H1 (cell line): Measurements from ENCODE around the gene RBM17. TPM values are rescaled to one million over a fixed set of nuclear protein-coding genes. Genes with fewer than 3 reads are reported as not detected.

ENCODE experiments used
- CTCF ChIA-PET: fragments of 300-600 bp; sonication (Branson Sonifier 250); formaldehyde crosslinking; loops from one replicate; lab custom pipeline; 2021; ENCODE audit not compliant: partially characterized antibody; lab: Charles Lee
- POLR2A ChIA-PET: fragments of 300-600 bp; sonication (Branson Sonifier 250); formaldehyde crosslinking; loops from one replicate; lab custom pipeline; 2021; ENCODE audit warnings: inconsistent platforms; ENCODE audit not compliant: partially characterized antibody; lab: Charles Lee
- DNase-seq, 2 experiments: peaks; one replicate each; pipeline versions ENCODE4 v3.0.0 to v3.0.0-alpha.2; 2010 to 2022; ENCODE audit warnings: low spot score in 2 of 2, low read depth in 1 of 2, mixed read lengths in 1 of 2
- FAIRE-seq: peaks from 2 replicates; lab custom pipeline; 2011; peaks lifted over from hg19 to GRCh38; lab: Jason Lieb, UNC
- H2AFZ ChIP-seq: 2 replicates; pipeline ENCODE4 v1.8.1; 2012; ENCODE audit warnings: low read length, inconsistent platforms
- H2AK5ac ChIP-seq: 2 replicates; pipeline ENCODE4 v1.6.1; 2013; ENCODE audit warnings: low read depth, low read length
- H2BK120ac ChIP-seq: replicated peaks from 2 replicates; pipeline ENCODE3; 2013; ENCODE audit warnings: low read depth, low read length, inconsistent platforms
- H2BK12ac ChIP-seq: 2 replicates; pipeline ENCODE4 v1.6.1; 2013; ENCODE audit warnings: low read depth, low read length
- H2BK15ac ChIP-seq: 2 replicates; pipeline ENCODE4 v1.6.1; 2013; ENCODE audit warnings: low read length
- H2BK20ac ChIP-seq: 2 replicates; pipeline ENCODE4 v1.6.1; 2013; ENCODE audit warnings: low read length
- H2BK5ac ChIP-seq: 2 replicates; pipeline ENCODE4 v1.6.1; 2013; ENCODE audit warnings: low read depth, low read length
- H3K14ac ChIP-seq: 2 replicates; pipeline ENCODE4 v1.6.1; 2013; ENCODE audit warnings: inconsistent platforms; ENCODE audit not compliant: insufficient read length
- H3K18ac ChIP-seq: 2 replicates; pipeline ENCODE4 v1.6.1; 2013; ENCODE audit warnings: low read length; ENCODE audit errors: extremely low read depth
- H3K23ac ChIP-seq: 2 replicates; pipeline ENCODE4 v1.6.1; 2013; ENCODE audit warnings: inconsistent platforms; ENCODE audit not compliant: insufficient read length
- H3K23me2 ChIP-seq: 2 replicates; pipeline ENCODE4 v1.6.1; 2013; ENCODE audit warnings: low read depth, low read length
- H3K27ac ChIP-seq: 2 replicates; pipeline ENCODE4 v1.6.1; 2011; ENCODE audit warnings: low read depth, low read length, inconsistent platforms
- H3K27me3 ChIP-seq, 4 experiments: replicated peaks in 1 of 4; 1 replicate in 1 of 4; 2 replicates in 3 of 4; pipeline versions ENCODE4 v1.6.1 to v1.8.1; 2011 to 2013; ENCODE audit warnings: low read length in 3 of 4, mild to moderate bottlenecking in 3 of 4, inconsistent platforms in 2 of 4, mixed read lengths in 2 of 4, moderate library complexity in 1 of 4; ENCODE audit not compliant: control insufficient read depth in 3 of 4, insufficient read depth in 3 of 4; ENCODE audit errors: extremely low read depth in 1 of 4
- H3K36me3 ChIP-seq, 4 experiments: 2 replicates each; pipeline versions ENCODE4 v1.6.1 to v1.8.1; 2011 to 2013; ENCODE audit warnings: mild to moderate bottlenecking in 4 of 4, low read length in 3 of 4, moderate library complexity in 2 of 4, control low read depth in 1 of 4, inconsistent platforms in 1 of 4; ENCODE audit not compliant: insufficient read depth in 4 of 4, control insufficient read depth in 2 of 4
- H3K4ac ChIP-seq: replicated peaks from 2 replicates; pipeline ENCODE3; 2013; ENCODE audit warnings: low read length, low read depth, mixed read lengths, inconsistent platforms; ENCODE audit not compliant: insufficient read length
- H3K4me1 ChIP-seq, 4 experiments: replicated peaks in 1 of 4; 1 replicate in 1 of 4; 2 replicates in 3 of 4; pipeline versions ENCODE4 v1.6.1 to v1.8.1; 2011 to 2013; ENCODE audit warnings: low read length in 3 of 4, inconsistent platforms in 2 of 4, mixed read lengths in 1 of 4; ENCODE audit not compliant: insufficient read depth in 4 of 4, control insufficient read depth in 3 of 4
- H3K4me2 ChIP-seq, 2 experiments: 2 replicates each; pipeline versions ENCODE4 v1.6.1 to v1.8.1; 2011 to 2013; ENCODE audit warnings: low read depth in 2 of 2, low read length in 2 of 2, control low read depth in 1 of 2, inconsistent platforms in 1 of 2, mild to moderate bottlenecking in 1 of 2; ENCODE audit not compliant: insufficient read depth in 1 of 2
- H3K4me3 ChIP-seq, 4 experiments: fragments of 200-600, 300-600 bp in 1 of 4; sonication (generic), shearing (Covaris generic), sonication (Bioruptor Twin) in 1 of 4; 2 replicates each; pipeline versions ENCODE4 v1.5.1 to v1.8.1; 2011 to 2016; ENCODE audit warnings: low read length in 4 of 4, low read depth in 3 of 4, control low read depth in 2 of 4, inconsistent platforms in 2 of 4, mild to moderate bottlenecking in 2 of 4, mixed read lengths in 1 of 4, moderate library complexity in 1 of 4; ENCODE audit not compliant: insufficient read depth in 2 of 4; ENCODE audit errors: extremely low read depth in 1 of 4
- H3K56ac ChIP-seq: replicated peaks from 2 replicates; pipeline ENCODE3; 2013; ENCODE audit warnings: low read depth, mild to moderate bottlenecking, mixed read lengths, low read length, inconsistent platforms; ENCODE audit not compliant: insufficient read length
- H3K79me1 ChIP-seq: 2 replicates; pipeline ENCODE4 v1.6.1; 2013; ENCODE audit warnings: low read depth, low read length, control low read depth
- H3K79me2 ChIP-seq, 2 experiments: 2 replicates each; pipeline versions ENCODE4 v1.6.1 to v1.8.1; 2012 to 2013; ENCODE audit warnings: low read length in 2 of 2, mild to moderate bottlenecking in 2 of 2, inconsistent platforms in 1 of 2; ENCODE audit not compliant: insufficient read depth in 2 of 2, control insufficient read depth in 1 of 2
- H3K9ac ChIP-seq, 4 experiments: replicated peaks in 1 of 4; 1 replicate in 1 of 4; 2 replicates in 3 of 4; pipeline versions ENCODE4 v1.6.1 to v1.8.1; 2011 to 2013; ENCODE audit warnings: low read depth in 3 of 4, low read length in 3 of 4, control low read depth in 2 of 4, mild to moderate bottlenecking in 2 of 4, moderate library complexity in 2 of 4, inconsistent platforms in 1 of 4; ENCODE audit errors: extremely low read depth in 1 of 4
- H3K9me3 ChIP-seq, 2 experiments: 2 replicates each; pipeline versions ENCODE4 v1.6.1 to v1.8.1; 2012 to 2013; ENCODE audit warnings: mild to moderate bottlenecking in 2 of 2, moderate library complexity in 2 of 2, control low read depth in 1 of 2, inconsistent platforms in 1 of 2, low read depth in 1 of 2, low read length in 1 of 2, mixed read lengths in 1 of 2; ENCODE audit not compliant: insufficient read depth in 2 of 2
- H4K20me1 ChIP-seq, 2 experiments: replicated peaks in 1 of 2; 2 replicates each; pipeline versions ENCODE3 to v1.8.1; 2011 to 2013; ENCODE audit warnings: inconsistent platforms in 2 of 2, low read length in 2 of 2, mild to moderate bottlenecking in 1 of 2; ENCODE audit not compliant: insufficient read depth in 2 of 2, control insufficient read depth in 1 of 2
- H4K5ac ChIP-seq: 2 replicates; pipeline ENCODE4 v1.6.1; 2013; ENCODE audit warnings: low read length, low read depth, mixed read lengths, inconsistent platforms; ENCODE audit not compliant: insufficient read length
- H4K8ac ChIP-seq: 2 replicates; pipeline ENCODE4 v1.8.0; 2013; ENCODE audit warnings: mild to moderate bottlenecking, moderate library complexity, low read length, inconsistent platforms; ENCODE audit not compliant: insufficient read depth; ENCODE audit errors: extremely low read depth
- H4K91ac ChIP-seq: replicated peaks from 2 replicates; pipeline ENCODE3; 2013; ENCODE audit warnings: low read length, mixed read lengths, inconsistent platforms; ENCODE audit not compliant: insufficient read length
- SP2 ChIP-seq: IDR thresholded peaks from 2 replicates; pipeline ENCODE4 v1.6.1; 2012; ENCODE audit warnings: mild to moderate bottlenecking, low read length, inconsistent platforms
- WGBS, 2 experiments: shearing (Covaris generic) in 1 of 2; methylation state at CpG; one replicate each; pipeline versions ENCODE4 v1.1.6 to v1.1.7; 2013 to 2015; ENCODE audit warnings: low lambda C conversion rate in 2 of 2, mixed read lengths in 2 of 2, inconsistent platforms in 1 of 2, low coverage in 1 of 2, missing lambda C conversion rate in 1 of 2; ENCODE audit not compliant: insufficient replicate concordance in 2 of 2, insufficient coverage in 1 of 2, insufficient read length in 1 of 2; ENCODE audit errors: extremely low coverage in 1 of 2, missing lambda C conversion rate in 1 of 2; 5-methylcytosine and 5-hydroxymethylcytosine counted together
- polyA plus RNA-seq, 7 experiments: library from polyadenylated mRNA; depleted of rRNA in 3 of 7; stranded (reverse) in 5 of 7; unstranded in 2 of 7; fragments of >200 nt in 5 of 7; fragments of 200-250 nt in 2 of 7; gene quantifications; 1 replicate in 5 of 7; 2 replicates in 1 of 7; 4 replicates in 1 of 7; pipeline versions ENCODE4 v1.2.1 to v1.2.3, GENCODE V29; 2011 to 2013; ENCODE audit warnings: missing spikeins in 2 of 7, mixed read lengths in 2 of 7
- total RNA-seq: library from RNA; stranded (reverse); fragmentation: NEBNext Ultra II Directional; extraction: Animal tissue kit (Norgen Biotek cat#: 25700); gene quantifications from 2 replicates; pipeline ENCODE4 v1.2.1, GENCODE V29; 2021
- TF ChIP-seq, protein P1 (sequence below): IDR thresholded peaks from 2 replicates; pipeline ENCODE4 v1.6.1; 2012; ENCODE audit warnings: low read length, inconsistent platforms

RBM17 gene
- total and polyA plus RNA-seq, 2 of the 8 experiments (the other 6 are each of a cell fraction or from before 2014, with no cell fraction given): 15.7 to 128 TPM

DNA sequence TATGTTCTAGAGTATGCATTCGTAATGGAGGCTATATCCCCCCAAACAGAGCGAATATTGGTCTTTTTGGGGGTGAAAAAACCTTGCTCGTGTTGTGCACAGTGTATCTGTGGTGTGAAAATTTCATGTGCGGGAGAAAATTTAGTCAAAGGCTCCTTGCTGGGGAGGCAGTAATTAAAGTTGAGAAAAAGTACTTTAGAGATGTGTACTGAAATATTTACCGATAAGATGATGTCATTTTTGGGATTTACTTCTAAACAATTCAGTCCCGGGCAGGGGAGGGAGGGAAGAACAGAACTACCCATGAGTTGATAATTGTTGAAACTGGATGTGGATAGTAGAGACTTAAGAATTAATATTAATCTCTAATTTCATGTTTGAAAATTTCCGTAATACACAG lies 9.3 kb downstream of the RBM17 start:
- Histone ChIP-seq H3K4me2 (no peak overlapping the region), H3K23me2 (no peaks in the 10 kb centered on the region), H3K9me3 (no peaks in the 10 kb centered on the region), H4K91ac (no peak overlapping the region), H3K27me3 (no peaks in the 10 kb centered on the region), H3K27ac (no peak overlapping the region), H3K4me3 (no peak overlapping the region), H3K56ac (no peak overlapping the region), H4K8ac (no peak overlapping the region), H2BK5ac (no peak overlapping the region), H2BK12ac (no peak overlapping the region), H2BK120ac (no peak overlapping the region), H4K5ac (no peak overlapping the region), H3K23ac (no peak overlapping the region), H4K20me1 (peaks cover 7 to 13% of the 10 kb centered on the region in 2 experiments), H3K14ac (no peak overlapping the region), H3K36me3 (peaks cover 0 to 24% (median 2%) of the 10 kb centered on the region in 4 experiments; a peak in 4 of 8 replicates), H3K9ac (no peak overlapping the region), H3K79me1 (peaks cover 5% of the 10 kb centered on the region), H2AK5ac (no peak overlapping the region), H2AFZ (no peak overlapping the region), H2BK15ac (no peak overlapping the region), H3K18ac (no peak overlapping the region), H2BK20ac (no peak overlapping the region), H3K79me2 (peaks cover 12 to 83% of the 10 kb centered on the region in 2 experiments), H3K4me1 (peaks cover 6 to 28% (median 17%) of the 10 kb centered on the region in 4 experiments), H3K4ac (no peak overlapping the region)
- ChIA-PET CTCF (interaction anchor here (0.9 to 4.1 kb wide), 3 partner anchors 9 to 303 kb away, joined by 3 to 21 read pairs (median 3); no protein-coding TSS in a partner anchor), POLR2A (interaction anchor here (1.5 kb wide), 1 partner anchor 9 kb away, joined by 4 read pairs; no protein-coding TSS in a partner anchor)
- DNase-seq: no peak
- TF ChIP-seq SP2: no peak
- TF ChIP-seq, protein P1, sequence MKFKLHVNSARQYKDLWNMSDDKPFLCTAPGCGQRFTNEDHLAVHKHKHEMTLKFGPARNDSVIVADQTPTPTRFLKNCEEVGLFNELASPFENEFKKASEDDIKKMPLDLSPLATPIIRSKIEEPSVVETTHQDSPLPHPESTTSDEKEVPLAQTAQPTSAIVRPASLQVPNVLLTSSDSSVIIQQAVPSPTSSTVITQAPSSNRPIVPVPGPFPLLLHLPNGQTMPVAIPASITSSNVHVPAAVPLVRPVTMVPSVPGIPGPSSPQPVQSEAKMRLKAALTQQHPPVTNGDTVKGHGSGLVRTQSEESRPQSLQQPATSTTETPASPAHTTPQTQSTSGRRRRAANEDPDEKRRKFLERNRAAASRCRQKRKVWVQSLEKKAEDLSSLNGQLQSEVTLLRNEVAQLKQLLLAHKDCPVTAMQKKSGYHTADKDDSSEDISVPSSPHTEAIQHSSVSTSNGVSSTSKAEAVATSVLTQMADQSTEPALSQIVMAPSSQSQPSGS: no peak
- 82% methylated on average over 7 of the region's 7 CpGs; no CpG with 5 or more reads in 1 of the 2 experiments for WGBS, 2 experiments
- FAIRE-seq: no peak
